Measurements from ENCODE around the gene SEPTIN8. TPM values are rescaled to one million over a fixed set of nuclear protein-coding genes. Genes with fewer than 3 reads are reported as not detected.

Gene SEPTIN8
- total RNA-seq, 1 donor from 2014 or later, result 27.2 TPM

GRCh38 chr5:132790201-132790865 lies 13.3 kb upstream of the SEPTIN8 start:
- DNase-seq, result no peak
- no peak for TF ChIP-seq CTCF (IDR thresholded peaks at IDR 0.05; ENCODE audit: borderline replicate concordance)
- no peak overlapping the region for H3K4me3 ChIP-seq
- intact Hi-C loops (cut with micrococcal nuclease), result no loop called here
- no peaks in the 10 kb centered on the region for H3K36me3 ChIP-seq
- no peak overlapping the region for H3K27ac ChIP-seq (replicated peaks)
- peaks cover 8% of the 10 kb centered on the region for H3K27me3 ChIP-seq (ENCODE audit: low read depth)
- H3K4me1 ChIP-seq, result no peaks in the 10 kb centered on the region
- no peaks in the 10 kb centered on the region for H3K9me3 ChIP-seq (replicated peaks)

GRCh38 chr5:132788990-132789886 lies 12.2 kb upstream of the SEPTIN8 start:
- Histone ChIP-seq H3K36me3 (no peaks in the 10 kb centered on the region), H3K4me1 (no peaks in the 10 kb centered on the region)
- intact Hi-C loops (cut with micrococcal nuclease), result no loop called here

GRCh38 chr5:132788508-132788907 lies 11.5 kb upstream of the SEPTIN8 start:
- Histone ChIP-seq H3K4me3 (no peak overlapping the region), H3K36me3 (no peaks in the 10 kb centered on the region), H3K9me3 (replicated peaks) (no peaks in the 10 kb centered on the region), H3K27me3 (ENCODE audit: low read depth) (peaks cover 8% of the 10 kb centered on the region), H3K4me1 (no peaks in the 10 kb centered on the region), H3K27ac (replicated peaks) (no peak overlapping the region)
- DNase-seq, result no peak
- intact Hi-C loops (cut with micrococcal nuclease), result no loop called here
- TF ChIP-seq CTCF (IDR thresholded peaks at IDR 0.05; ENCODE audit: borderline replicate concordance), result no peak

More at GRCh38 chr5:132788990-132789886, 12.2 kb upstream of the SEPTIN8 start:
- DNase-seq, result no peak
- Histone ChIP-seq H3K4me3 (no peak overlapping the region), H3K27ac (replicated peaks) (no peak overlapping the region), H3K9me3 (replicated peaks) (no peaks in the 10 kb centered on the region), H3K27me3 (ENCODE audit: low read depth) (peaks cover 8% of the 10 kb centered on the region)
- TF ChIP-seq CTCF (IDR thresholded peaks at IDR 0.05; ENCODE audit: borderline replicate concordance), result no peak

- intact Hi-C loops (cut with micrococcal nuclease), result no loop called here
- H3K9me3 ChIP-seq (replicated peaks), result no peaks in the 10 kb centered on the region
These were observed 10.0 kb upstream of the SEPTIN8 start for GRCh38 chr5:132787076-132787475.

GRCh38 chr5:132785864-132786263 lies 8.8 kb upstream of the SEPTIN8 start:
- TF ChIP-seq CTCF (IDR thresholded peaks at IDR 0.05; ENCODE audit: borderline replicate concordance), result no peak
- Histone ChIP-seq H3K4me3 (no peak overlapping the region), H3K9me3 (replicated peaks) (no peaks in the 10 kb centered on the region), H3K27ac (replicated peaks) (no peak overlapping the region), H3K4me1 (no peaks in the 10 kb centered on the region), H3K36me3 (no peaks in the 10 kb centered on the region), H3K27me3 (ENCODE audit: low read depth) (no peaks in the 10 kb centered on the region)
- DNase-seq, result no peak
- intact Hi-C loops (cut with micrococcal nuclease), result no loop called here

More at GRCh38 chr5:132787076-132787475, 10.0 kb upstream of the SEPTIN8 start:
- DNase-seq, result no peak
- Histone ChIP-seq H3K27ac (replicated peaks) (no peak overlapping the region), H3K4me3 (no peak overlapping the region), H3K4me1 (no peaks in the 10 kb centered on the region), H3K36me3 (no peaks in the 10 kb centered on the region), H3K27me3 (ENCODE audit: low read depth) (no peaks in the 10 kb centered on the region)
- no peak for TF ChIP-seq CTCF (IDR thresholded peaks at IDR 0.05; ENCODE audit: borderline replicate concordance)
